CD14-positive monocyte (primary cell): Measurements from ENCODE around the gene GSE1. TPM values are rescaled to one million over a fixed set of nuclear protein-coding genes. Genes with fewer than 3 reads are reported as not detected.
A peak's percentile ranks its signal among the peaks of the same experiment; 100 is the strongest.

ENCODE experiments used
- DNase-seq, 3 donors: peaks; one replicate each; pipeline ENCODE4 v3.0.0-alpha.2; 2011 to 2022
- H2AFZ ChIP-seq: 2 replicates; pipeline ENCODE4 v1.6.0; 2012; ENCODE audit warnings: mild to moderate bottlenecking, low read depth, low read length, inconsistent platforms; ENCODE audit not compliant: insufficient read depth, poor library complexity, severe bottlenecking
- H3K27ac ChIP-seq, 2 donors: 1 replicate in 1 of 2; 2 replicates in 1 of 2; pipeline ENCODE4 v1.5.1; 2012 to 2013; ENCODE audit warnings: low read length in 2 of 2, control low read depth in 1 of 2, inconsistent platforms in 1 of 2, low read depth in 1 of 2, mild to moderate bottlenecking in 1 of 2
- H3K27me3 ChIP-seq, 2 donors: one replicate each; pipeline versions ENCODE4 v1.6.0 to v1.6.1; 2011 to 2013; ENCODE audit warnings: low read length in 2 of 2; ENCODE audit not compliant: control insufficient read depth in 2 of 2, insufficient read depth in 2 of 2
- H3K36me3 ChIP-seq, 2 donors: replicated peaks in 1 of 2; 1 replicate in 1 of 2; 2 replicates in 1 of 2; pipeline versions ENCODE4 v1.5.1 to v1.6.1; 2012 to 2013; ENCODE audit warnings: low read length in 2 of 2, control low read depth in 1 of 2, inconsistent platforms in 1 of 2, mild to moderate bottlenecking in 1 of 2; ENCODE audit not compliant: insufficient read depth in 2 of 2, control insufficient read depth in 1 of 2
- H3K4me1 ChIP-seq, 2 donors: 1 replicate in 1 of 2; 2 replicates in 1 of 2; pipeline versions ENCODE4 v1.5.1 to v1.6.1; 2012 to 2013; ENCODE audit warnings: low read length in 2 of 2, control low read depth in 1 of 2, inconsistent platforms in 1 of 2, mild to moderate bottlenecking in 1 of 2, moderate library complexity in 1 of 2; ENCODE audit not compliant: insufficient read depth in 2 of 2, control insufficient read depth in 1 of 2
- H3K4me2 ChIP-seq: replicated peaks from 2 replicates; pipeline ENCODE3; 2012; ENCODE audit warnings: low read length, moderate library complexity, mild to moderate bottlenecking; ENCODE audit not compliant: poor library complexity, severe bottlenecking; ENCODE audit errors: extremely low read depth
- H3K4me3 ChIP-seq, 3 experiments: fragments of 200-600 bp in 1 of 3; sonication (generic) in 1 of 3; replicated peaks in 1 of 3; 1 replicate in 2 of 3; 2 replicates in 1 of 3; pipeline ENCODE4 v1.5.1; 2011 to 2013; ENCODE audit warnings: low read length in 3 of 3, mild to moderate bottlenecking in 3 of 3, control low read depth in 2 of 3, low read depth in 2 of 3, inconsistent platforms in 1 of 3, moderate library complexity in 1 of 3
- H3K79me2 ChIP-seq: 2 replicates; pipeline ENCODE4 v1.6.0; 2012; ENCODE audit warnings: mild to moderate bottlenecking, control low read depth, inconsistent platforms, low read length, moderate library complexity; ENCODE audit not compliant: insufficient read depth
- H3K9ac ChIP-seq: 2 replicates; pipeline ENCODE4 v1.6.0; 2017; ENCODE audit warnings: low read length, mild to moderate bottlenecking; ENCODE audit not compliant: insufficient read depth, poor library complexity, severe bottlenecking
- H3K9me3 ChIP-seq, 2 donors: replicated peaks in 1 of 2; 1 replicate in 1 of 2; 2 replicates in 1 of 2; pipeline versions ENCODE4 v1.5.1 to v1.6.1; 2012 to 2013; ENCODE audit warnings: low read length in 2 of 2, control low read depth in 1 of 2; ENCODE audit not compliant: control insufficient read depth in 1 of 2, insufficient read depth in 1 of 2
- H4K20me1 ChIP-seq: 2 replicates; pipeline ENCODE4 v1.6.0; 2012; ENCODE audit warnings: mild to moderate bottlenecking, low read length, control low read depth, moderate library complexity; ENCODE audit not compliant: insufficient read depth
- H3K27ac Mint-ChIP-seq, 7 donors: one replicate each; pipeline ENCODE4 v1.8.0; 2020; ENCODE audit warnings: mild to moderate bottlenecking in 7 of 7, mixed read lengths in 7 of 7, moderate library complexity in 6 of 7, inconsistent platforms in 2 of 7
- H3K27me3 Mint-ChIP-seq, 3 donors: one replicate each; pipeline ENCODE4 v1.8.0; 2021 to 2022; ENCODE audit warnings: low read depth in 3 of 3, mild to moderate bottlenecking in 3 of 3, mixed read lengths in 3 of 3, moderate library complexity in 3 of 3, inconsistent platforms in 1 of 3
- H3K36me3 Mint-ChIP-seq, 2 donors: one replicate each; pipeline ENCODE4 v1.8.0; 2020; ENCODE audit warnings: mixed read lengths in 2 of 2, inconsistent platforms in 1 of 2, mild to moderate bottlenecking in 1 of 2
- H3K4me1 Mint-ChIP-seq: one replicate; pipeline ENCODE4 v1.8.0; 2020; ENCODE audit warnings: mild to moderate bottlenecking, mixed read lengths
- H3K4me3 Mint-ChIP-seq, 2 donors: one replicate each; pipeline ENCODE4 v1.8.0; 2020; ENCODE audit warnings: mild to moderate bottlenecking in 2 of 2, mixed read lengths in 2 of 2, moderate library complexity in 1 of 2
- H3K9me3 Mint-ChIP-seq, 7 donors: one replicate each; pipeline ENCODE4 v1.8.0; 2020 to 2022; ENCODE audit warnings: mixed read lengths in 7 of 7, mild to moderate bottlenecking in 6 of 7, moderate library complexity in 6 of 7, inconsistent platforms in 2 of 7
- WGBS: methylation state at CpG from one replicate; pipeline ENCODE4 v1.1.5; 2013; ENCODE audit warnings: missing lambda C conversion rate; ENCODE audit not compliant: insufficient coverage; 5-methylcytosine and 5-hydroxymethylcytosine counted together
- intact Hi-C, 2 donors: fragments of 100-400 bp; cut with micrococcal nuclease; formaldehyde crosslinking; loops; one replicate each; pipeline versions ENCODE4 v1.15.0 to v1.15.1; 2023
- polyA plus RNA-seq, 3 donors: library from polyadenylated mRNA; depleted of rRNA in 1 of 3; unstranded in 2 of 3; stranded (reverse) in 1 of 3; fragments of 300-500 nt in 2 of 3; fragments of >200 nt in 1 of 3; fragmentation: Illumina TruSeq in 2 of 3; gene quantifications; 1 replicate in 2 of 3; 2 replicates in 1 of 3; pipeline ENCODE4 v1.2.3, GENCODE V29; 2012 to 2021
- TF ChIP-seq, protein P1 (sequence below): fragments of 200-600 bp; IDR thresholded peaks from one replicate; pipeline ENCODE4 v1.8.0; 2022; ENCODE audit warnings: antibody characterized with exemption, mild to moderate bottlenecking

Gene GSE1
- polyA plus RNA-seq, 3 donors, result 0.67 to 38.9 (median 0.86) TPM

DNA sequence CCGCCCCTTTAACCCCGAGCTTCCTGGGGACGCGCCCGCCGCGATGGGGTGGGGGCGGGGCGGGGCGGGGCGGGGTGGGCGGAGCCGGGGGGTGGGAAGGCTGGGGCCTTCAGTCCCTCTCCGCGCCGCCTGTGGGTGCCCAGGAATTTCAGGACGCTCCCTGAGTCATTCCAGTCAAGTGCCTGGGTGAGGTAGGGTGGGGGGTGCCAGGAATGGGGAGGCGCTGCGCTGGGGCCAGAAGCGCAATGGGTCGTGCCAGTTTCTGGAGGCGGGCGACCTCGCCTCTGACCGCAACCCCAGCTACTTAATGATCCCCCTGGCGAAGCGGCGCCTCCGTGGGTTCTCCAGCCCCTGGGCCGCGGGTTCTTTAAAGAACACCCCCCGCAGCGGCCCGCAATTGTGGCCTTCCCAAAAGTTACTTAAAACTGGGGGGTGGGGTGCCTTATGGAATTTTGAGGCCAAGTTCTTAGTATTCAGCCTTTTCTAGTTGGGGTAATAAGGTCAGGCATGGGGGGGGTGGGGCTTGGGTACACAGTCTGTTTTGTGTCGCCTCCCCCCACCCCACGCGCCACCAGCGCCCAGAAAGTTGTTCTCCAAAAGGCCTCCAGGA, 826 bp upstream of the GSE1 start:
- H3K4me2 ChIP-seq, result peak overlapping the region; percentile 93
- H3K9ac ChIP-seq, result peak overlapping the region; percentile 65
- H3K27me3 Mint-ChIP-seq, result peaks cover 4 to 9% (median 4%) of the 10 kb centered on the region in 3 donors
- H3K27ac Mint-ChIP-seq, result peak overlapping the region in 1 of 7 donors; percentile 25
- peak overlapping the region; percentile 78 to 94 for H3K4me3 Mint-ChIP-seq
- H3K9me3 ChIP-seq, result no peaks in the 10 kb centered on the region
- H3K36me3 ChIP-seq, result no peaks in the 10 kb centered on the region
- peaks cover 56 to 80% of the 10 kb centered on the region in 2 donors for H3K4me1 ChIP-seq
- H3K27me3 ChIP-seq, result no peaks in the 10 kb centered on the region
- peaks cover 79% of the 10 kb centered on the region for H3K79me2 ChIP-seq
- H3K27ac ChIP-seq, result no peak overlapping the region
- peak in 2 of 3 donors; percentile 29 to 41 for DNase-seq
- peaks cover 0 to 3% (median 0%) of the 10 kb centered on the region in 7 donors for H3K9me3 Mint-ChIP-seq
- intact Hi-C loops, result loop anchor here (5.0 to 10.0 kb wide), 3 partner anchors 55 to 307 kb away; no protein-coding TSS in a partner anchor
- H3K4me3 ChIP-seq, result peak overlapping the region; percentile 44 to 84 (median 52)
- WGBS, result 0% methylated on average over 4 of the region's 38 CpGs
- peaks cover 10 to 13% of the 10 kb centered on the region in 2 donors for H3K36me3 Mint-ChIP-seq
- TF ChIP-seq, protein P1, sequence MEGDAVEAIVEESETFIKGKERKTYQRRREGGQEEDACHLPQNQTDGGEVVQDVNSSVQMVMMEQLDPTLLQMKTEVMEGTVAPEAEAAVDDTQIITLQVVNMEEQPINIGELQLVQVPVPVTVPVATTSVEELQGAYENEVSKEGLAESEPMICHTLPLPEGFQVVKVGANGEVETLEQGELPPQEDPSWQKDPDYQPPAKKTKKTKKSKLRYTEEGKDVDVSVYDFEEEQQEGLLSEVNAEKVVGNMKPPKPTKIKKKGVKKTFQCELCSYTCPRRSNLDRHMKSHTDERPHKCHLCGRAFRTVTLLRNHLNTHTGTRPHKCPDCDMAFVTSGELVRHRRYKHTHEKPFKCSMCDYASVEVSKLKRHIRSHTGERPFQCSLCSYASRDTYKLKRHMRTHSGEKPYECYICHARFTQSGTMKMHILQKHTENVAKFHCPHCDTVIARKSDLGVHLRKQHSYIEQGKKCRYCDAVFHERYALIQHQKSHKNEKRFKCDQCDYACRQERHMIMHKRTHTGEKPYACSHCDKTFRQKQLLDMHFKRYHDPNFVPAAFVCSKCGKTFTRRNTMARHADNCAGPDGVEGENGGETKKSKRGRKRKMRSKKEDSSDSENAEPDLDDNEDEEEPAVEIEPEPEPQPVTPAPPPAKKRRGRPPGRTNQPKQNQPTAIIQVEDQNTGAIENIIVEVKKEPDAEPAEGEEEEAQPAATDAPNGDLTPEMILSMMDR, result no peak
- H4K20me1 ChIP-seq, result peaks cover 80% of the 10 kb centered on the region
- peaks cover 52% of the 10 kb centered on the region for H3K4me1 Mint-ChIP-seq
- H2AFZ ChIP-seq, result peak overlapping the region; percentile 63

DNA sequence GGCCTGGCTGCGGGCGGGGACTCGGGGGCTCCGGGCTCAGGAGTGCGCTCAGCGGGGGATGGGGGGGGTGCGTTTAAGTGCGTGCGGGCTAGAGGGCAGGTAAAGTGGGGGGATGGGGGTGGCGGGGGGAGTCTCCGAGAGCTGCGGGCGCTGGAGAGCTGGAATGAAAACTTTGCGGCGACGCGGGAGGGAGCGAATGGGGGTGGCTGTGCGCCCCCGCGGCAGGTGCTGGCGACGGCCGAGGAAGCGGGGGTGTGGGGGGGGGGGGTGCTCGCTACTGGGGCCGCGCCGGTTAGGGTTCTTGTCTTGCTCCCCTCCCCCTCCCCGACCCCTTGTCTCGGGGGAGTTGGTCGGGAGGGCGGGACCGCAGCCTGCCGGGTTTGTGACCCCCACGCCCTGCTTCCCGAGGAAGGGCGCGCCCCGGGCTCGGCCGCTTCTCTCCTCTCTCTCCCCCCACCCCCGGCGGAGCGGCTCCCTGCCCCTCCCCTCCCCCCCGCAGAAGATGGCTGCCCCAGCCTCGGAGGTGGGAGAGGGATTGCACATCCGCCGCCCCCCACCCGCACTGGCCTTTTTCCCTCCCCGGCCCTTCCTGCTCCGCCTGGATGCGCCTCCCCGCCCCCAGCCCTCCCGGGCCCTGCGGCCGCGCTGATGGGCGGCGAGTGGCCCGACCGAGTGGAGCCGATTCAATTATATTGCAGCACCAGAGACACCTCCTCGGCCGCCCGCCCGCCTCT, 649 bp downstream of the GSE1 start:
- H2AFZ ChIP-seq, result peak overlapping the region; percentile 63
- Mint-ChIP-seq H3K27ac (no peak overlapping the region), H3K4me3 (peak overlapping the region; percentile 55 to 94), H3K4me1 (peaks cover 58% of the 10 kb centered on the region), H3K27me3 (peaks cover 0 to 9% (median 3%) of the 10 kb centered on the region in 3 donors), H3K36me3 (peaks cover 6 to 11% of the 10 kb centered on the region in 2 donors), H3K9me3 (peaks cover 0 to 3% (median 0%) of the 10 kb centered on the region in 7 donors)
- no peak for DNase-seq
- peak overlapping the region; percentile 44 to 84 (median 52) for H3K4me3 ChIP-seq
- peaks cover 66 to 83% of the 10 kb centered on the region in 2 donors for H3K4me1 ChIP-seq
- no peaks in the 10 kb centered on the region for H3K27me3 ChIP-seq
- no peaks in the 10 kb centered on the region for H3K9me3 ChIP-seq
- peaks cover 84% of the 10 kb centered on the region for H3K79me2 ChIP-seq
- H3K4me2 ChIP-seq, result peak overlapping the region; percentile 93
- peak overlapping the region; percentile 65 for H3K9ac ChIP-seq
- TF ChIP-seq, protein P1, result no peak
- 0% methylated on average over 16 of the region's 67 CpGs for WGBS
- H3K36me3 ChIP-seq, result no peaks in the 10 kb centered on the region
- H3K27ac ChIP-seq, result no peak overlapping the region
- intact Hi-C loops, result loop anchor here (5.0 to 10.0 kb wide), 3 partner anchors 56 to 309 kb away; no protein-coding TSS in a partner anchor
- H4K20me1 ChIP-seq, result peaks cover 80% of the 10 kb centered on the region
